Keratinocyte (primary cell): ENCODE measurements around the gene PTK6.

Experiments
- CTCF ChIP-seq, 3 experiments: IDR thresholded peaks in 1 of 3; conservative IDR thresholded peaks in 1 of 3; optimal IDR thresholded peaks in 1 of 3; 2 replicates in 2 of 3; 3 replicates in 1 of 3; pipeline versions ENCODE3 to v1.5.1; 2011; ENCODE audit warnings: low read length in 3 of 3, mild to moderate bottlenecking in 3 of 3, moderate library complexity in 2 of 3, control low read depth in 1 of 3, inconsistent platforms in 1 of 3; ENCODE audit not compliant: insufficient read depth in 2 of 3; ENCODE audit errors: extremely low read depth in 1 of 3
- EZH2 ChIP-seq: IDR thresholded peaks from one replicate; pipeline ENCODE4 v1.6.1; 2012; ENCODE audit warnings: inconsistent platforms, mild to moderate bottlenecking, low read length, moderate library complexity

GRCh38 chr20:63557481-63557891, 20.3 kb upstream of the PTK6 start:
- no peak for TF ChIP-seq CTCF (optimal IDR thresholded peaks at IDR 0.05 in 1 of 3, IDR thresholded peaks at IDR 0.05 in 1 of 3, conservative IDR thresholded peaks at IDR 0.05 in 1 of 3; ENCODE audit: extremely low read depth in 1 of 3, insufficient read depth in 2 of 3, low read length in 3 of 3)
- no peak for TF ChIP-seq EZH2
